ENCODE data around the gene TMEM238.
"Not testable (repeated sequence)": the region's sequence is repeated elsewhere in the genome, so short reads cannot be mapped to it uniquely, and the experiment has no call there.

TMEM238 gene

DNA sequence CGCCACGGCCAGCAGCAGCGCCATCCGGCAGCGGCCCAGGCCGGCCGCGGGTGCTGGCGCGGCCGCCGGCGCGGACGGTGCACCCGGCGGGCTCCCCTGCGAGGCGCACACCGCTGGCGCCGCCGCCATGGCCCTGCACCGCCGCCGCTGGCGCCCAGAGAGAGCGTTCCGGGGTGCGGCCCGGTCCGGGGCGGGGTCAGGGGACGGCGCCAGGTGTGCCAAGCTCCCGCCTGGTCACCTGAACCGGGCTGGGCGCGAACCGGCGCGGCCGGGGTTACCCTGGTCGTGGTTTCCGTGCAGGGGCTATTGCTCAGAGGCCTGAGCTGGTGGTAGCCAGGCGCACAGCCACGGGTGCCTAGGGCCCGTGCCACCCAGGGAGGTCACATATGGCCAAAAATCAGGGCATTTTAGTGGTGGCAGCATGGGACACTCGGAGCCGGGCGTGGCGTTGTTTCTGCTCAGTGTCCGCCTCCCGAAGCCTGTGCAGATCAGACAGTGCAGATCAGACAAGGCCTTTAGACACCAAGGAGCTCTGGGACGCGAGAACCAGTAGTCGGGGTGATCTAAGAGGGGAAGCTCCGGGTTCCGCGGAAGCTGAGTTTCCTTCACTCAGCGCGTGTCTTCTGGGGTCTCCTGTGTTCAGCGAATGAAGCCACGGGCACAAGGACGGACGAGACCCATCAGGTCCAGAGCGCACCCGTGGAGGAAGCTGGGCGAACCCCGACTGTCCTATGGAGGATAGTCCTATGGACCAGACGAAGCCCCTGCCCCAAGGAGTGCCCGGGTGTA is at the start of gene TMEM238:
TSS of gene TMEM238 (minus strand) at position 162 of the 789 bp plus-strand sequence. CDS start at position 129, 33 bp downstream.
- no CpG with 5 or more reads among the region's 72 CpGs for WGBS (ENCODE audit: insufficient coverage, insufficient read length)
- no peak for DNase-seq (ENCODE audit: low read depth, low spot score)
- Histone ChIP-seq H3K36me3 (ENCODE audit: control insufficient read depth, insufficient read depth, low read length) (peaks cover 23% of the 10 kb centered on the region), H3K4me3 (ENCODE audit: low read length) (peak within 1 kb of the TSS; percentile 69; the same call in 1 of the 2 replicates), H3K4me1 (ENCODE audit: control insufficient read depth, insufficient read depth, low read length) (peaks cover 3% of the 10 kb centered on the region), H3K27ac (ENCODE audit: low read length) (no peak within 1 kb of the TSS), H3K27me3 (ENCODE audit: control insufficient read depth, insufficient read depth, low read length) (no peaks in the 10 kb centered on the region), H3K9me3 (ENCODE audit: control insufficient read depth, insufficient read depth, low read length) (no peaks in the 10 kb centered on the region)

GRCh38 chr19:55433292-55433691 is 49.2 kb upstream of the TMEM238 start:
- Histone ChIP-seq H3K9me3 (ENCODE audit: control insufficient read depth, insufficient read depth, low read length) (no peaks in the 10 kb centered on the region), H3K4me3 (ENCODE audit: low read length) (no peak overlapping the region), H3K4me1 (ENCODE audit: control insufficient read depth, insufficient read depth, low read length) (peaks cover 3% of the 10 kb centered on the region; the same call in 1 of the 2 replicates), H3K27ac (ENCODE audit: low read length) (no peak overlapping the region), H3K27me3 (ENCODE audit: control insufficient read depth, insufficient read depth, low read length) (no peaks in the 10 kb centered on the region), H3K36me3 (ENCODE audit: control insufficient read depth, insufficient read depth, low read length) (no peaks in the 10 kb centered on the region; the same call in 1 of the 2 replicates)
- WGBS (ENCODE audit: insufficient coverage, insufficient read length) = no CpG with 5 or more reads among the region's 48 CpGs
- DNase-seq (ENCODE audit: low read depth, low spot score) = no peak

DNA sequence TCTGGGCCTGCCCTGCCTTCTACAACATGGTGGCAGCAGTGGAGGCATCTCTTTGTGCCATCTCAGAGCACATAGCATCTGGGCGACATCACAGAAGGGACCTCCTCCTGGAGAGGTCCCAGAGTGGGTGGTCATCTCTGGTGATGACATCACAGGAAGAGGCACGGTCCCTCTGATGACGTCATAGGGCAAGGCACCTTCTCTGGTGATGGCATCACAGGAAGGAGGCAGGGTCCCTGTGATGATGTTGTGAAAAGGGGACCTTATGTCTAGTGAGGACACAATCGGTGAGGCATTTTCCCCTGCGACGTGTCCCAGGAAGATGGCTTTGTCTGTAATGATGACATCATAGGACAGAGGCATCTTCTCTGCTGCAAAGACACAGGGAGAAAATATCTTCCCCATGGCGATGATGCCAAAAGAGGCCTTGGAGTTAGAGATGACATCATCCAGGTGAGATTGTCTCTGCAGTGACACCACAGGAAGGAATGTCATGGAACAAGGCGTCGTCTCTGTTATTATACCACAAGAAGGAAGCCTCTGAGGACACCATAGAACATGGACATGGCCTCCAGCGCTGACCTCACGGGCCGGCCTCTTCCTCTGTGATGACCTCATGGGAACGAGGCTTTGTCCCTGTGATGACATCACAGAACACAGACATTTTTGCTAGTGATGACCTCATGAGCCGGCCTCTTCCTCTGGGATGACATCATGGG is 48.3 kb upstream of the TMEM238 start:
- no peaks in the 10 kb centered on the region; the same call in 1 of the 2 replicates for H3K36me3 ChIP-seq (ENCODE audit: control insufficient read depth, insufficient read depth, low read length)
- H3K4me1 ChIP-seq (ENCODE audit: control insufficient read depth, insufficient read depth, low read length) = no peaks in the 10 kb centered on the region
- no peak overlapping the region for H3K4me3 ChIP-seq (ENCODE audit: low read length)
- no peaks in the 10 kb centered on the region for H3K9me3 ChIP-seq (ENCODE audit: control insufficient read depth, insufficient read depth, low read length)
- no peak for DNase-seq (ENCODE audit: low read depth, low spot score)
- H3K27me3 ChIP-seq (ENCODE audit: control insufficient read depth, insufficient read depth, low read length) = no peaks in the 10 kb centered on the region
- WGBS (ENCODE audit: insufficient coverage, insufficient read length) = no CpG with 5 or more reads among the region's 14 CpGs
- no peak overlapping the region for H3K27ac ChIP-seq (ENCODE audit: low read length)

DNA sequence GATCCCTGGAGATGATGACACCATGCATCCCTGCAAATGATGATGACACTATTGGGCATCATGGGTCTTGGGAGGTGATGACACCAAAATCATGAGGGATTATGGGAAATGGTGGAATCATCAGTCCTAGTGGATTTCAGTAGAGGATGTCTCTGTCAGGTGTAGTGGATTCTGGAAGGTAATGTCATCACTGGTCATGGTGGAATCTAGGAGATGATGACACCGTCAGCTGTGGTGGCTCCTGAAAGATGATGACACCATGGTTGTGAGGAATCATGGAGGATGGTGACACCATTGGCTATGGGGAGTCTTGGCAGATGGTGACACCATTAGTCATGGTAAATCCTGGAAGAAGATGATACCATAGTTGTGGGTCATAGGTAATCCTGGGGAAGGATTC is 47.1 kb upstream of the TMEM238 start:
- Histone ChIP-seq H3K4me3 (ENCODE audit: low read length) (no peak overlapping the region), H3K4me1 (ENCODE audit: control insufficient read depth, insufficient read depth, low read length) (no peaks in the 10 kb centered on the region), H3K27ac (ENCODE audit: low read length) (no peak overlapping the region), H3K36me3 (ENCODE audit: control insufficient read depth, insufficient read depth, low read length) (no peaks in the 10 kb centered on the region; the same call in 1 of the 2 replicates), H3K9me3 (ENCODE audit: control insufficient read depth, insufficient read depth, low read length) (no peaks in the 10 kb centered on the region), H3K27me3 (ENCODE audit: control insufficient read depth, insufficient read depth, low read length) (no peaks in the 10 kb centered on the region)
- no peak for DNase-seq (ENCODE audit: low read depth, low spot score)
- WGBS (ENCODE audit: insufficient coverage, insufficient read length) = no CpG with 5 or more reads among the region's 1 CpG

- no peaks in the 10 kb centered on the region for H3K36me3 ChIP-seq (ENCODE audit: control insufficient read depth, insufficient read depth, low read length)
- H3K4me3 ChIP-seq (ENCODE audit: low read length) = no peak overlapping the region
- WGBS (ENCODE audit: insufficient coverage, insufficient read length) = no CpG with 5 or more reads among the region's 2 CpGs
- no peaks in the 10 kb centered on the region; the same call in 1 of the 2 replicates for H3K4me1 ChIP-seq (ENCODE audit: control insufficient read depth, insufficient read depth, low read length)
- H3K27ac ChIP-seq (ENCODE audit: low read length) = no peak overlapping the region
- H3K27me3 ChIP-seq (ENCODE audit: control insufficient read depth, insufficient read depth, low read length) = no peaks in the 10 kb centered on the region
- no peak for DNase-seq (ENCODE audit: low read depth, low spot score)
- no peaks in the 10 kb centered on the region for H3K9me3 ChIP-seq (ENCODE audit: control insufficient read depth, insufficient read depth, low read length)
Measured at GRCh38 chr19:55426042-55426441, 42.0 kb upstream of the TMEM238 start.

DNA sequence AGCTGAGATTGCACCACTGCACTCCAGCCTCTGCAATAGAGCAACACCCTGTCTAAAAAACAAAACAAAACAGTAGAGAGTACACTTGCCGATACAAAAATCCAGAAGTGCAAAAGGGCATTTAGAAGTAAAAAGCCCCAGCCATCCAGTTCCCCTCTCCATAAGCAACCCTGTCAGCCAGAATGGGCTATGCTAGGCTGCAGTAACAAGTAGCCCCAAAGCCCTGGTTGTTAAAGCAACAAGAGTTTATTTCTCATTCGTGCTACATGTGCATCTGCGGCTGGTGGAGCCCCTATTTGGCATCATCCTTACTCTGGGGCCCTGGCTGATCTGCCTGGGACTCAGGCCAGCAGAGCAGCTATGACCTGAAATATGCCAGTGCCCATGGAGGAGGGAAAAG is 40.4 kb upstream of the TMEM238 start:
- no peaks in the 10 kb centered on the region; the same call in 1 of the 2 replicates for H3K4me1 ChIP-seq (ENCODE audit: control insufficient read depth, insufficient read depth, low read length)
- no CpG with 5 or more reads among the region's 3 CpGs for WGBS (ENCODE audit: insufficient coverage, insufficient read length)
- H3K27ac ChIP-seq (ENCODE audit: low read length) = no peak overlapping the region
- H3K4me3 ChIP-seq (ENCODE audit: low read length) = no peak overlapping the region
- DNase-seq (ENCODE audit: low read depth, low spot score) = no peak
- no peaks in the 10 kb centered on the region for H3K9me3 ChIP-seq (ENCODE audit: control insufficient read depth, insufficient read depth, low read length)
- no peaks in the 10 kb centered on the region for H3K27me3 ChIP-seq (ENCODE audit: control insufficient read depth, insufficient read depth, low read length)
- H3K36me3 ChIP-seq (ENCODE audit: control insufficient read depth, insufficient read depth, low read length) = no peaks in the 10 kb centered on the region

DNA sequence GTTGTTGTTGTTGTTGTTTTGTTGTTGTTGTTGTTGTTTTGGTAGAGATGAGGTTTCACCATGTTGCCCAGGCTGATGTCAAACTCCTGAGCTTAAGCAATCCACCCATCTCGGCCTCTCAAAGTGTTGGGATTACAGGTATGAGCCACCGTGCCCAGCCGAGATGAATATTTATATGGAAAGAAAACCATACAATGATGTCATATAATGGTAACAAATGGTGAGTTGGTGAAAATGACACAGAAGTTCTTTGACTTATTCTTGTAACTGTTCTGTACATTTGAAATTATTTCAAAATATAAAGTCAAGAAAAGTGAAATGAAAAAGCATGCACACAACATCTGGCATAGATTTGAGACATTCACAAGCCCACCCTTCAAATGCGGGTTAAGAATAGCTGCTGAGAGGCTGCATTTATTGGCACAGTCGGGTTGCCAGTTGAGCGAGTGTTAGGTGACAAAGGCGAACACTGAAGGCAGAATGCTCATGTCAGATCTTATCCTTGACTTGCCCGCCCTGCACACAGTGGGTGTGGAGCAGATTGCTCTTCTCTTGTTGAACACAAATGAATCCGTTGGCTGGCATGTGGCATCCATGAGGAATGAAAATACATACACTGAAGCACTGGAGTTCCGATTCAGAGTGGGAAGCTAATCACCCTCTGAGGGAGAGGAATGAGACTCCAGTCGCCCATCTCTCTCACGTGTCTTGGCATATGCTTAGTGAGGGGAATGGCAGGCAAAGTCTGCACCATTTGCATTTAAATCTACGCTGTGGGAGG is 39.3 kb upstream of the TMEM238 start:
- Histone ChIP-seq H3K9me3 (ENCODE audit: control insufficient read depth, insufficient read depth, low read length) (no peaks in the 10 kb centered on the region), H3K4me3 (ENCODE audit: low read length) (no peak overlapping the region), H3K27me3 (ENCODE audit: control insufficient read depth, insufficient read depth, low read length) (no peaks in the 10 kb centered on the region), H3K27ac (ENCODE audit: low read length) (no peak overlapping the region), H3K4me1 (ENCODE audit: control insufficient read depth, insufficient read depth, low read length) (no peaks in the 10 kb centered on the region; the same call in 1 of the 2 replicates), H3K36me3 (ENCODE audit: control insufficient read depth, insufficient read depth, low read length) (no peaks in the 10 kb centered on the region)
- WGBS (ENCODE audit: insufficient coverage, insufficient read length) = no CpG with 5 or more reads among the region's 13 CpGs
- DNase-seq (ENCODE audit: low read depth, low spot score) = no peak

DNA sequence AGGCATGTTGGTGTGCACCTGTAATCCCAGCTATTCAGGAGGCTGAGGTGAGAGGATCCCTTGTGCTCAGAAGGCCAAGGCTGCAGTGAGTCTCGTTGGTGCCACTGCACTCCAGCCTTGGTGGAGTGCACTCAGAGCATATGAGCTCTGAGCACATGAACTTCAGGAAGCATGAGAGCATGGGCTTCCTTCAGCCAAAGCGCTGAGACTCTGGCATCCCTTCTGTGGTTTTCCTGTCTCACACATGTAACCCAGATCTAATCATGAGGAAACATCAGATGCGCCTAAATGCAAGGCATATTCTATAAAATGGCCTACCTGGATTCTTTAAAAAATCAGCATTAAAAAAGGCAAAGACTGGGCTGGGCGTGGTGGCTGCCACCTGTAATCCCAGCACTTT is 37.2 kb upstream of the TMEM238 start:
- WGBS (ENCODE audit: insufficient coverage, insufficient read length) = no CpG with 5 or more reads among the region's 4 CpGs
- DNase-seq (ENCODE audit: low read depth, low spot score); H3K27me3 ChIP-seq (ENCODE audit: control insufficient read depth, insufficient read depth, low read length); H3K9me3 ChIP-seq (ENCODE audit: control insufficient read depth, insufficient read depth, low read length); H3K27ac ChIP-seq (ENCODE audit: low read length); H3K4me3 ChIP-seq (ENCODE audit: low read length); H3K36me3 ChIP-seq (ENCODE audit: control insufficient read depth, insufficient read depth, low read length); H3K4me1 ChIP-seq (ENCODE audit: control insufficient read depth, insufficient read depth, low read length): not testable (repeated sequence)

- no peaks in the 10 kb centered on the region for H3K9me3 ChIP-seq (ENCODE audit: control insufficient read depth, insufficient read depth, low read length)
- DNase-seq (ENCODE audit: low read depth, low spot score) = no peak
- H3K27me3 ChIP-seq (ENCODE audit: control insufficient read depth, insufficient read depth, low read length) = no peaks in the 10 kb centered on the region
- no peak overlapping the region for H3K27ac ChIP-seq (ENCODE audit: low read length)
- WGBS (ENCODE audit: insufficient coverage, insufficient read length) = no CpG with 5 or more reads among the region's 5 CpGs
- H3K4me3 ChIP-seq (ENCODE audit: low read length) = no peak overlapping the region
- no peaks in the 10 kb centered on the region; the same call in 1 of the 2 replicates for H3K4me1 ChIP-seq (ENCODE audit: control insufficient read depth, insufficient read depth, low read length)
- no peaks in the 10 kb centered on the region for H3K36me3 ChIP-seq (ENCODE audit: control insufficient read depth, insufficient read depth, low read length)
Measured at GRCh38 chr19:55419624-55420236, 35.6 kb upstream of the TMEM238 start.

DNA sequence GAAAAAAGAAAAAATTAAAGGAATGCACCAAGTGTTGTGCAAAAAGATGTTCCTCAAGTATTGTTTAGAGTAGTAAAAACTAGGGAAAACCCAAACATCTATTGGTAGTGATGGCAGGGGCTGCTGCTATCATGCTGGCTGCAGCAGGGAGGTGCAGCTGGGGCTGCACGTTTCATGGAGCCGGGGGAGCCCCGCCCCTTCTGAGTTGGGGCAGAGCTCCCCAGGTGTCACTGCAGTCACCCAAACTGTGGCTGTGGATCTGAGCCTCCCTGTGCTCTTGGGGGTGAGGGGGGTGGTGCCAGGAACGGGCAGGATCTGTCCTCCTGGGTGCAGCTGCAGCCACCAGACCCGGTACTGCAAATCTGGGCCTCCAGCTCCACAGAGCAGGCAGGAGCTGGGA is 35.0 kb upstream of the TMEM238 start:
- no peak for DNase-seq (ENCODE audit: low read depth, low spot score)
- H3K4me1 ChIP-seq (ENCODE audit: control insufficient read depth, insufficient read depth, low read length) = no peaks in the 10 kb centered on the region; the same call in 1 of the 2 replicates
- no CpG with 5 or more reads among the region's 5 CpGs for WGBS (ENCODE audit: insufficient coverage, insufficient read length)
- H3K27me3 ChIP-seq (ENCODE audit: control insufficient read depth, insufficient read depth, low read length) = no peaks in the 10 kb centered on the region
- H3K27ac ChIP-seq (ENCODE audit: low read length) = no peak overlapping the region
- H3K36me3 ChIP-seq (ENCODE audit: control insufficient read depth, insufficient read depth, low read length) = no peaks in the 10 kb centered on the region
- H3K9me3 ChIP-seq (ENCODE audit: control insufficient read depth, insufficient read depth, low read length) = no peaks in the 10 kb centered on the region
- no peak overlapping the region for H3K4me3 ChIP-seq (ENCODE audit: low read length)

Measured in iPS DF 6.9 (cell line).